Measurements from ENCODE around the gene VEZT.
"Not testable (repeated sequence)": the region's sequence is repeated elsewhere in the genome, so short reads cannot be mapped to it uniquely, and the experiment has no call there.

VEZT gene

GRCh38 chr12:95225645-95226212 is 8.1 kb downstream of the VEZT start:
- DNase-seq, result no peak

GRCh38 chr12:95227818-95228356 is 10.3 kb downstream of the VEZT start:
- DNase-seq, result no peak

GRCh38 chr12:95228617-95229016 is 11.0 kb downstream of the VEZT start:
- DNase-seq, result no peak

- DNase-seq, result no peak
Measured at GRCh38 chr12:95229636-95230035, 12.0 kb downstream of the VEZT start.

DNA sequence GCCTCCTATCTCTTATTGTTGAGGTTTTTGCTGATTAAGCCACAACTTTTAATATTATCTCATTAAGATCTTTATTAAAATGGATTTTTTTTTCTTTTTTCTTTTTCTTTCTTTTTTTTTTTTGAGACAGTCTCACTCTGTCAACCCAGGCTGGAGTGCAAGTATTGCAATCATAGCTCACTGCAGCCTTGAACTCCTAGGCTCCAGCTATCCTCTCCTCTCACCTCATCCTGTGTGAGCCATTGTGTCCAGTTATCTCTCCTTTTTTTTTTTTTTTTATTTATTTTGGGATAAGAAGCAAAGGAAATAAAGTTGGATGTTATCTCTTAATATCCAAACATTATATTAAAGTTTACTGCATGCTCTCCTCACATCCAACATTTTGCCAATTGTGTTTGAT is 12.7 kb downstream of the VEZT start:
- DNase-seq, result no peak

- no peak for DNase-seq
Measured at GRCh38 chr12:95231190-95231589, 13.6 kb downstream of the VEZT start.

DNA sequence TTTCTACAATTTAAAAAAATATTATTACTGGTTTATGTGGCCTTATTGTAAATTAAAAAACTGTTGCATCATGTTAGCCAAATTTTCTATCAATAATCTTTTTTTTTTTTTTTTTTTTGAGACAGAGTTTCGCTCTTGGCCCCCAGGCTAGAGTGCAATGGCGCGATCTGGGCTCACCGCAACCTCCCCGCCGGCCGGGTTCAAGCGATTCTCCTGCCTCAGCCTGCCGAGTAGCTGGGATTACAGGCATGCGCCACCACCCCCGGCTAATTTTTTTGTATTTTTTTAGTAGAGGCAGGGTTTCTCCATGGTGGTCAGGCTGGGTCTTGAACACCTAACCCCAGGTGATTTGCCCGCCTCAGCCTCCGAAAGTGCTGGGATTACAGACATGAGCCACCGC is 16.6 kb downstream of the VEZT start:
- DNase-seq, result not testable (repeated sequence)

GRCh38 chr12:95235621-95236020 is 18.0 kb downstream of the VEZT start:
- not testable (repeated sequence) for DNase-seq

DNA sequence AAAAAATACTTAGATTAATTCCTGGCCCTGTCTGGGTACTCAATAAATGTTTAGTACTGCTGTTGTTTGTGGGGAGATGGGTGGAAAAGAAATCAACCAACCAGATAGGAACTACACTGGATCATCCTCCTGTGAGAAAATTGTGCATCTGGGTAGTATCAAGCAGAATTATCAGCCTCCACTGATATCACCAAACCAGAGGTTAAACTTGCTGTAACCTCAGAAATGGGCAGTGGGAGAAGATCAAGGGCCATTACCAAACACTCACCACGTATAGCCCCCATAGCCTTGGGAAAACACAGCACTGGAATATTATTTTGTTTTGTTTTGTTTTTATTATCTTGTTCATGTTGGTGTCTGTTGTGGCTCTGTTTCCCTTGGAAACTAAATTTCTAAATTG is 19.7 kb downstream of the VEZT start:
- no peak for DNase-seq

DNA sequence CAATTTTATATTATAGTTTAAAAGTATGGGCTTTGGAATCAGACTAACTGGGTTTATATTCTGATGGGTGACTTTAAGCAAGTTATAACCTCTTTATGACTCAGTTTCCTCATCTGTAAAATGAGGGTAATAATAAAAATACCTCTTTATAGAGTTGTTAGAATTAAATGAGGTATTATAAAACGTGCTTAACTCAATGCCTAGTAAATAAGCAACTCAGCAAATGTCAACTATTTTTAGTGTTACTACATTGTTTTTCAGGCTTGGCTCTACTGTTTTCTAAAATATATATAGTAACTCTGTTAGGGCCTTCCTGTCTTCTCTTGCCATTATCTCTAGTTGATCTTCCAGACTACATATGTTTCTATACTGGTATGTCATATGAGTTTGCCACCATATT is 20.5 kb downstream of the VEZT start:
- DNase-seq, result no peak

DNA sequence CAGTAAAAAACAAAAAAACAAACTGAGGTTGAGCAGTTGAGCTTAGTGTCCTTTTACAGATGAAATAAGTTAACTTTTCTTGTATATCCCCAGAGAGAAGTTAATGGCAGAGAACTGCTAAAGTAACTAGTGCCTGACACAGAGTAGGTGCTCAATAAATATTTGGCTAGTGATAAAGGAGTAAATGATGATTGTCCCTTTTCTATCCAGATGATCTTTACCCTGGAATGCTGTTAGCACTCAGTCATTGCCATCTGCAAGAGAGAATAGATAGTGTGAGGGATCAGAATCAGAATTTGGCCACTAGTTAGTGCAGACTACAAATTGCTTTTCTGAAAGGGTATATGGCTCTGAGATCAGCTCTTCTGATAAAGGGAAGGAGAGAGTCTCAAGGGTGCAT is 21.6 kb downstream of the VEZT start:
- no peak for DNase-seq

DNA sequence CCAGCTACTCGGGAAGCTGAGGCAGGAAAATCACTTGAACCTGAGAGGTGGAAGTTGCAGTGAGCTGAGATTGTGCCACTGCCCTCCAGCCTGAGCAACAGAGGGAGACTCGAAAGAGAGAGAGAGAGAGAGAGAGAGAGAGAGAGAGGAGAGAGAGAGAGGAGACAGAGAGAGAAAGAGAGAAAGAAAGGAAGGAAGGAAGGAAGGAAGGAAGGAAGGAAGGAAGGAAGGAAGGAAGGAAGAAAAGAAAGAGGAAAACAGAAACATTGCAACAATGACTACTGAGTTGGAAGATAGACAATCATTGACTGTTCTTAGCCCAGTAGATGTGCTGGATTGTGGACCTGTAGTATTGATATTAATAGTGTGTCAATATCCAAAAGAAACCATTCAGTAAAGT is 22.2 kb downstream of the VEZT start:
- DNase-seq, result not testable (repeated sequence)

DNA sequence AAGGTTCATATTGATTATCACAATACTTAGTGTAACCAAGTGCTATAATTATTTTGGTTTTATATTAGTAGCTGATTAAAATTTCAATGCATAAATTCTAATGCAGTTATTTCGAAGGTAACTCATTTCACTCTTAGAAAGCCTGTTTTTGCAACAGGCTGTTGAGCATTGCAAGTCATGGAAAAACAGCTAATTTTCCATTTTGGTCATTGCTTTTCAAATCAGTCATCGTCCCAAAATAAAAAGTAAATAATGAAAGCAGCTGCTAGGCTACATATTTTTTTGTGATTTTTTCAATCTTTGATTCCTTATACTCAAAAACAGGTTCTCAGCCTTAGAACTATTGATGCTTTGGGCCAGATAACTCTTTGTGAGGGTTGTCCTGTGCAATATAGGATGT is 22.9 kb downstream of the VEZT start:
- DNase-seq, result no peak

DNA sequence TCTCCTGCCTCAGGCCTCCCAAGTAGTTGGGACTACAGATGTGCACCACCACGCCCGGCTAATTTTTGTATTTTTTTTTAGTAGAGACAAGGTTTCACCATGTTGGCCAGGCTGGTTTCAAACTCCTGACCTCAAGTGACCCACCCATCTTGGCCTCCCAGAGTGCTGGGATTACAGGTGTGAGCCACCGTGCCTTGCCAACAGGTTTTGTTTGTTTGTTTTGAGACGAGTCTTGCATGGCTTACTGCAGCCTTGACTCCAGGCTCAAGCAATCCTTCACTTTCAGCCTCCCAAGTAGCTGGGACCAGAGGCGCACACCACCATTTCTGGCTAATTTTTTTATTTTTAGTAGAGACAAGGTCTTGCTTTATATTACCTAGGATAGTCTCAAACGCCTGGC is 23.5 kb downstream of the VEZT start:
- not testable (repeated sequence) for DNase-seq

- no peak for DNase-seq
Measured at GRCh38 chr12:95241761-95242506, 24.3 kb downstream of the VEZT start.

DNA sequence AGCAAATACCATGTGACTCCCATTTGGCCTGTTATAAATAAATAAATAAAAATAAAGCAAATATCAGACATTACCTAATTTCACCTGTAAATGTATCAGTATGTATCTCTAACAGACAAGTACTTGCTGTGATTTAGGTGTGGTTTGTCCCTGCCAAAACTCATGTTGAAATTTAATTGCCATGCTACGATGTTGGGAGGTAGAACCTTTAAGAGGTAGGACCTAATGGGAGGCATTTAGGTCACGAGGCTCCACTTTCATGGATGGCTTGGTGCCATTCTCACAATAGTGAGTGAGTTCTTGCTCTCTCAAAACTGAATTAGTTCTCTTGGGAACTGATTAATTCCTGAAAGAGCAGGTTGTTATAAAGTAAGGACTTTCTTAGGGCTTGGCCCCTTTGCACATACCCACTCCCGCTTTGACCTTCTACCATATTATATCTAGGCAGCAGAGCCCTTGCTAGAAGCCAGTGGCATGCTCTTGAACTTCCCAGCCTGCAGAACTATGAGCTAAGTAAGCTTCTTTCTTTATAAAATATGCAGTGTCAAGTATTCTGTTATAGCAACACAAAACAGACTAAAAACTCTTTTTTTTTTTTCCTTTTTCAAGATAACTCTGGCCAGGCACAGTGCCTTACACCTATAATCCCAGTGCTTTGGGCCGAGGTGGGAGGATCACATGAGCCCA is 26.0 kb downstream of the VEZT start:
- no peak for DNase-seq

GRCh38 chr12:95244350-95244749 is 26.7 kb downstream of the VEZT start:
- no peak for DNase-seq

DNA sequence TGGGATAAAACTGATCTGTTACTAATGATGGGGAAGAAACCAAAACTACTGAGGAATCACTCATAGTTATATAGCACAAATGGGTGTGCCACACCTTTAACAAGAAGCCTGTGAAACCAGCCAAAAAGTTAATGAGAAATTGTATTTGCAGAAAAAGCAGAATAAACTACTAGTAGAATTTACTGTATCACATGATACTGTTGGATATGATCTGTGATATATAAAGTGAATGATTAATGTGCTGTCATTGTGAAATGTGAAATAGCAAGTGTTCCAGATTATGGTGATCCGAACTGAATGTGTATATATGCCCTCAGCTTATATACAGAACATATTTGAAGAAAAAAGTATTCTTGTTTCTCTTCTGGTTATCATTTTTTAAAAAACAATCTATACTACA is 30.5 kb downstream of the VEZT start:
- no peak for DNase-seq

DNA sequence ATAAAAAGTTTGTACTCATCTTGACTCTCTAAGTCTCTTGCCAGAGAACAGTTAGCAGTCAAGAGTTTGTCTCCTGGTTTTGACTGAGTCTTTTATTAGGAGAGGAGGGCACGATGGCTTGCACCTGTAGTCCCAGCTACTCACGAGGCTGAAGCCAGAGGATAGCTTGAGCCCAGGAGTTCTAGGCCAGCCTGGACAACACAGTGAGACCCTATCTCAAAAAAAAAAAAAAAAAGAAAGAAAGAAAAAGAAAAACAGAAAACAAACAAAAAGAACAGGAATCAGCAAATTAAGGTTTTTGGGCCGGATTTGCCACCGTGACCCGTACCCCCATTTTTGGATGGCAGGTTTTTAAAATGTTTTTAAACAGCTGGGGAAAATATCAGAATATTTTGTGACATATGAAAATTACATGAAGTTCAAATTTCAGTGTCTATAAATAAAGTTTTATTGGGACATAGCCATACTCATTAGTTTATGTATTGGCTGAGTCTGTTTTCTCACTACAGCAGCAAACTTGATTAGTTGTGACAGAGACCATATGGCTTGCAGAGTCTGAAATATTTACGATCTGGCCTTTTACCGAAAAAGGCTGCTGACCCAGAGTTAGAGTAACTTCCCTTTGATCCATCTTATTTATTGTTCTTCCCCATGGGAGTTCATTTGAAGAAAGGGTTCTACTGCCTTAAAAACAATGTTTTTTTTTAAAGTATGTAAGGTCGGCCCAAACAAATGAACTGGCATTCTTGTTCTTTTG is 31.2 kb downstream of the VEZT start:
- DNase-seq, result no peak

DNA sequence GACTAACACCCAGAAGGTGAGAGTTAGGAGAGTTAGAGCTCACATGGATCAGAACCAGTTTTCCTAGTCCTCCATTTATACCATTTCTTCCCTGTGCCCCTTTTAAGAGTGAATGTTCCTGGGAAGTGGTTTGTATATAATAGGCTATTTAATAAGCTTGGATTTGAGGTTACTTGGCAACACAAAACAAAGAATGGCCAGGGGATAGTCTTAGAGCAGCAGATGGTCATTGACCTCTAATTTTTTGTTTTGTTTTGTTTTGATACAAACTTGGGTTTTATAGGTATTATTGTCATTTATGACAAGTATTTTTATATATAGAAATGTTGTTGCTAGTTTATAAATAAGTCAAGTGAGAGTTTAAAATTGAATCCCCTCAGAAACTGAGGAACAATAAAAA is 35.8 kb downstream of the VEZT start:
- DNase-seq, result no peak

DNA sequence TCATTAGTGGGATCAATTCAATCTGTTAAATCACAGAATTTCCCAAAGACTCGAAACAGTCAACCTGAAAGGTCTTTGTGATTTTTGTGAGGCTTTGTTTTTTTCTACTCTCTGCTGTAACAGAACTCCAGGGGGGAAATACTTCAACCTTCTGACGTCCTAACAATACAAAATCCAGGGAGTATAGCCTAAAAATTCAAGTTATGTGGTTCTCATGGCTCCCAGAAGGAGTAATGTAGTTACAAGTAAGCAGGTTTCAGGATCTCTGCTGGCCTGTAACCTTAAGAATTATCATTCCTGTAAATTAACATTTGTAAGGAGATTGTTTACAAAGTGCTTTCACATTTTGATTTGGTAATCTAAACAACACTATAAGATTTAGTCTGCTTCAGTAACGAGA is 39.9 kb downstream of the VEZT start:
- DNase-seq, result no peak

DNA sequence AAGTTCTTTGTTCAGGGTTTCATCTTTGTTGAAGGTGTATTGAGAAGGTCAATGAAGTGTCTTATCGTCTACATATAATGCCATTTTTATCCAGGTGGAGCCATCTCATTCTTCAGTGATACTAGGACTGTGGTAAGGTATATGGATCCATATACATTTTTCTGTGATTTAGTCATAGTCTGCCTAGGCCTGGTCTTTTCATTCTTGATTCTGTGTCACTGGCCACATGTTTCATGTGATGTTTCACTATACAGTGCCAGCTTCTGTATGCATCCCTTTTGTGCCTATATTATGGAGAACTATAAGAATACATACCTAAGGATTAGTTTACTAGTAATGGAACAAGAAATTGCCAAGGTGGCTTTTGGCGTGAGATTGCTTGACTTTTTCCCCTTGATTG is 40.5 kb downstream of the VEZT start:
- no peak for DNase-seq

DNA sequence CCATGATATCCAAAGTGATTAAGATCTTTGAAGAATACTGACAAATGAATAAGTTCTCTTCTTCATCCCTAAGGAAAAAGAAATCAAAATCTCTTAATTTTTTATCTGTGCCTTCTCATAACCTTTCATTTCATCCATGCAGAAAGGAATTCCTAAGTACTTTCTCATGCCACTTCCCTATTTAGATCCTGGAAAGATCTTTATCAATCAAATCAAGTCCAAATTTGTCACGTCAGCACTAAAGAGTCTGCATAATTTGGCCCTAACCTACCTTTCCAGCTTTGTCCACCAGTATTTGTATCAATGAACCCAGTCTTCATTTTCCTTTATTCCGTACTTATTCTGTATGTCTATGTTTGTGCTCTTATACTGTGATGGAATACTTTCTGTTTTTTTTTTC is 41.2 kb downstream of the VEZT start:
- DNase-seq, result no peak
